ENCODE measurements around the gene EFNA5.

EFNA5 gene

GRCh38 chr5:107631805-107632362 lies 38.9 kb downstream of the EFNA5 start:
- no peaks in the 10 kb centered on the region for H3K27me3 ChIP-seq (ENCODE audit: insufficient read depth, low read length)
- H3K79me2 ChIP-seq (ENCODE audit: insufficient read depth, low read length), result no peaks in the 10 kb centered on the region
- H3K9ac ChIP-seq (ENCODE audit: low read length), result no peak overlapping the region
- H3K27ac ChIP-seq (ENCODE audit: low read depth, low read length, poor library complexity, severe bottlenecking), result no peak overlapping the region
- H3K9me3 ChIP-seq (ENCODE audit: low read length), result no peaks in the 10 kb centered on the region
- no peaks in the 10 kb centered on the region for H3K36me3 ChIP-seq (ENCODE audit: insufficient read depth, low read length)
- peaks cover 37% of the 10 kb centered on the region for H3K4me1 ChIP-seq (ENCODE audit: insufficient read depth, low read length, severe bottlenecking)
- H3K4me2 ChIP-seq (ENCODE audit: low read length), result no peak overlapping the region
- no peaks in the 10 kb centered on the region for H3F3A ChIP-seq (ENCODE audit: insufficient read depth, low read length)
- TF ChIP-seq EZH2 (IDR thresholded peaks at IDR 0.05; ENCODE audit: borderline replicate concordance, low read length), result no peak
- no peak for TF ChIP-seq CTCF (IDR thresholded peaks at IDR 0.05; ENCODE audit: low read length)
- no peaks in the 10 kb centered on the region for H3K9me2 ChIP-seq (ENCODE audit: low read depth, low read length)
- no peaks in the 10 kb centered on the region for H4K20me1 ChIP-seq (ENCODE audit: insufficient read depth, low read length)
- peak overlapping the region; percentile 62; the same call in 1 of the 2 replicates for H2AFZ ChIP-seq (ENCODE audit: low read length)
- no peak overlapping the region for H3K4me3 ChIP-seq (ENCODE audit: low read depth, low read length, poor library complexity, severe bottlenecking)

- Histone ChIP-seq H3K9me3 (ENCODE audit: low read length) (no peaks in the 10 kb centered on the region), H4K20me1 (ENCODE audit: insufficient read depth, low read length) (no peaks in the 10 kb centered on the region), H2AFZ (ENCODE audit: low read length) (no peak overlapping the region), H3K9me2 (ENCODE audit: low read depth, low read length) (no peaks in the 10 kb centered on the region), H3K4me2 (ENCODE audit: low read length) (no peak overlapping the region), H3K36me3 (ENCODE audit: insufficient read depth, low read length) (no peaks in the 10 kb centered on the region), H3K27ac (ENCODE audit: low read depth, low read length, poor library complexity, severe bottlenecking) (no peak overlapping the region), H3K27me3 (ENCODE audit: insufficient read depth, low read length) (no peaks in the 10 kb centered on the region), H3K4me1 (ENCODE audit: insufficient read depth, low read length, severe bottlenecking) (peaks cover 28% of the 10 kb centered on the region), H3K4me3 (ENCODE audit: low read depth, low read length, poor library complexity, severe bottlenecking) (no peak overlapping the region), H3K9ac (ENCODE audit: low read length) (no peak overlapping the region), H3F3A (ENCODE audit: insufficient read depth, low read length) (no peaks in the 10 kb centered on the region), H3K79me2 (ENCODE audit: insufficient read depth, low read length) (no peaks in the 10 kb centered on the region)
- TF ChIP-seq EZH2 (IDR thresholded peaks at IDR 0.05; ENCODE audit: borderline replicate concordance, low read length), result no peak
- no peak for TF ChIP-seq CTCF (IDR thresholded peaks at IDR 0.05; ENCODE audit: low read length)
These were observed 40.6 kb downstream of the EFNA5 start for GRCh38 chr5:107630184-107630583.

GRCh38 chr5:107624235-107624634 lies 46.5 kb downstream of the EFNA5 start:
- no peak for TF ChIP-seq CTCF (IDR thresholded peaks at IDR 0.05; ENCODE audit: low read length)

More at GRCh38 chr5:107624235-107624634, 46.5 kb downstream of the EFNA5 start:
- H3K9ac ChIP-seq (ENCODE audit: low read length), result no peak overlapping the region
- no peak overlapping the region for H3K4me2 ChIP-seq (ENCODE audit: low read length)
- H3K9me2 ChIP-seq (ENCODE audit: low read depth, low read length), result no peaks in the 10 kb centered on the region
- no peaks in the 10 kb centered on the region for H3K36me3 ChIP-seq (ENCODE audit: insufficient read depth, low read length)
- H3K4me3 ChIP-seq (ENCODE audit: low read depth, low read length, poor library complexity, severe bottlenecking), result no peak overlapping the region
- no peaks in the 10 kb centered on the region for H3F3A ChIP-seq (ENCODE audit: insufficient read depth, low read length)
- H3K27me3 ChIP-seq (ENCODE audit: insufficient read depth, low read length), result no peaks in the 10 kb centered on the region
- H3K27ac ChIP-seq (ENCODE audit: low read depth, low read length, poor library complexity, severe bottlenecking), result no peak overlapping the region
- no peaks in the 10 kb centered on the region for H4K20me1 ChIP-seq (ENCODE audit: insufficient read depth, low read length)
- 0 out of 2 replicates have a peak, but pooled peaks cover 3% of the 10 kb centered on the region for H3K9me3 ChIP-seq (ENCODE audit: low read length)
- H3K4me1 ChIP-seq (ENCODE audit: insufficient read depth, low read length, severe bottlenecking), result no peaks in the 10 kb centered on the region
- no peaks in the 10 kb centered on the region for H3K79me2 ChIP-seq (ENCODE audit: insufficient read depth, low read length)
- H2AFZ ChIP-seq (ENCODE audit: low read length), result no peak overlapping the region; the same call in 1 of the 2 replicates

Data from OCI-LY1 (cell line).